K562 (cell line): ENCODE data around the gene OXLD1. TPM values are rescaled to one million over a fixed set of nuclear protein-coding genes. Genes with fewer than 3 reads are reported as not detected.

Experiments
- CBX2 ChIP-seq: fragments of 200-600 bp; sonication (generic); IDR thresholded peaks from one replicate; pipeline ENCODE4 v1.6.1; 2012; ENCODE audit warnings: mild to moderate bottlenecking, low read length, inconsistent platforms; ENCODE audit not compliant: insufficient read depth, poor library complexity, severe bottlenecking
- CHD4 ChIP-seq: fragments of 200-600 bp; sonication (generic); IDR thresholded peaks from 3 replicates; pipeline ENCODE4 v1.6.1; 2012; ENCODE audit warnings: low read depth, mild to moderate bottlenecking, mixed read lengths, low read length, inconsistent platforms; ENCODE audit not compliant: insufficient read depth, insufficient replicate concordance, poor library complexity, severe bottlenecking
- CXXC5 ChIP-seq: fragments of 250-450 bp; sonication (Bioruptor Pico); IDR thresholded peaks from 2 replicates; pipeline ENCODE4 v1.8.0; 2022; ENCODE audit warnings: inconsistent platforms, mild to moderate bottlenecking, moderate library complexity
- FOXK2 ChIP-seq, 2 experiments: fragments of 450-650 bp; IDR thresholded peaks in 1 of 2; conservative IDR thresholded peaks in 1 of 2; 2 replicates each; pipeline ENCODE4 v1.6.1; 2016; ENCODE audit warnings: low read depth in 2 of 2, mild to moderate bottlenecking in 1 of 2
- HNRNPH1 ChIP-seq: fragments of 200-400 bp; formaldehyde crosslinking; optimal IDR thresholded peaks from 2 replicates; pipeline ENCODE3; 2017; ENCODE audit warnings: low read depth, mild to moderate bottlenecking, low read length, moderate library complexity
- KLF1 ChIP-seq: fragments of 450-650 bp; IDR thresholded peaks from 2 replicates; pipeline ENCODE4 v1.6.1; 2016; ENCODE audit warnings: missing genetic modification characterization, missing compliant biosample characterization
- MEF2A ChIP-seq: IDR thresholded peaks from 2 replicates; pipeline ENCODE4 v1.6.1; 2011; ENCODE audit warnings: low read depth, mild to moderate bottlenecking, low read length, moderate library complexity; ENCODE audit not compliant: control insufficient read depth
- MEF2D ChIP-seq: conservative IDR thresholded peaks from 2 replicates; pipeline ENCODE4 v1.6.1; 2016; ENCODE audit warnings: low read depth, missing genetic modification characterization, missing compliant biosample characterization
- NCOA4 ChIP-seq: fragments of 450-650 bp; IDR thresholded peaks from 2 replicates; pipeline ENCODE4 v1.6.1; 2018; ENCODE audit warnings: mild to moderate bottlenecking; ENCODE audit not compliant: partially characterized antibody
- PATZ1 ChIP-seq: fragments of 250-450 bp; sonication (Bioruptor Pico); IDR thresholded peaks from 2 replicates; pipeline ENCODE4 v1.5.0; 2020; ENCODE audit warnings: mild to moderate bottlenecking, borderline replicate concordance
- POLR2G ChIP-seq: fragments of 200-400 bp; formaldehyde crosslinking; IDR thresholded peaks from 2 replicates; pipeline ENCODE4 v1.6.1; 2017; ENCODE audit warnings: low read depth, mild to moderate bottlenecking, antibody characterized with exemption, low read length, moderate library complexity
- SRSF9 ChIP-seq: fragments of 200-400 bp; formaldehyde crosslinking; IDR thresholded peaks from 2 replicates; pipeline ENCODE4 v1.6.1; 2017; ENCODE audit warnings: low read depth, low read length, borderline replicate concordance
- TRIM28 ChIP-seq: fragments of 450-650 bp; IDR thresholded peaks from 2 replicates; pipeline ENCODE4 v1.6.1; 2017
- USF2 ChIP-seq: sonication (generic); formaldehyde crosslinking; IDR thresholded peaks from 2 replicates; pipeline ENCODE4 v1.5.0; 2020; ENCODE audit warnings: missing genetic modification reagents
- XRCC5 ChIP-seq: fragments of 200-400 bp; formaldehyde crosslinking; IDR thresholded peaks from 2 replicates; pipeline ENCODE4 v1.6.1; 2017; ENCODE audit warnings: low read depth, mild to moderate bottlenecking, low read length
- ZNF282 ChIP-seq: sonication (generic); formaldehyde crosslinking; IDR thresholded peaks from 2 replicates; pipeline ENCODE4 v1.8.1; 2023; ENCODE audit warnings: missing genetic modification reagents
- ZNF668 ChIP-seq: fragments of 250-450 bp; sonication (Bioruptor Pico); IDR thresholded peaks from 2 replicates; pipeline ENCODE4 v1.8.0; 2022; ENCODE audit warnings: mild to moderate bottlenecking, inconsistent platforms
- polyA plus RNA-seq, 8 experiments: library from polyadenylated mRNA; depleted of rRNA in 4 of 8; stranded (reverse) in 5 of 8; unstranded in 3 of 8; fragments of >200 nt; fragmentation: Nextera tagmentation in 2 of 8; fragmentation: Illumina TruSeq in 1 of 8; extraction: Ambion mirVana in 2 of 8; extraction: Trizol in 1 of 8; gene quantifications; 2 replicates each; pipeline versions ENCODE4 v1.2.1 to v1.2.3, GENCODE V29; 2011 to 2014; ENCODE audit warnings: inconsistent platforms in 1 of 8, missing spikeins in 1 of 8
- total RNA-seq, 7 experiments: library from RNA; depleted of rRNA in 6 of 7; stranded (reverse); fragments of >200 nt in 6 of 7; fragmentation: Illumina TruSeq in 2 of 7; extraction: Trizol in 2 of 7; gene quantifications; 2 replicates each; pipeline versions ENCODE4 v1.2.1 to v1.2.3, GENCODE V29; 2011 to 2021; ENCODE audit warnings: low replicate concordance in 1 of 7
- TF ChIP-seq, protein P1 (sequence below): sonication (generic); formaldehyde crosslinking; IDR thresholded peaks from 2 replicates; pipeline ENCODE4 v1.8.1; 2023; ENCODE audit warnings: mild to moderate bottlenecking, missing genetic modification reagents
- TF ChIP-seq, protein P2 (sequence below): fragments of 250-450 bp; sonication (Bioruptor Pico); IDR thresholded peaks from 2 replicates; pipeline ENCODE4 v1.8.0; 2021; ENCODE audit warnings: moderate library complexity, mild to moderate bottlenecking, inconsistent platforms
- TF ChIP-seq, protein P3 (sequence below): fragments of 250-450 bp; sonication (Bioruptor Pico); IDR thresholded peaks from 2 replicates; pipeline ENCODE4 v1.6.1; 2021; ENCODE audit warnings: mild to moderate bottlenecking

The OXLD1 gene
- total and polyA plus RNA-seq, 9 of the 15 experiments (the other 6 are each of a cell fraction or from before 2014, with no cell fraction given), result 4.4 to 115 (median 29.3) TPM

DNA sequence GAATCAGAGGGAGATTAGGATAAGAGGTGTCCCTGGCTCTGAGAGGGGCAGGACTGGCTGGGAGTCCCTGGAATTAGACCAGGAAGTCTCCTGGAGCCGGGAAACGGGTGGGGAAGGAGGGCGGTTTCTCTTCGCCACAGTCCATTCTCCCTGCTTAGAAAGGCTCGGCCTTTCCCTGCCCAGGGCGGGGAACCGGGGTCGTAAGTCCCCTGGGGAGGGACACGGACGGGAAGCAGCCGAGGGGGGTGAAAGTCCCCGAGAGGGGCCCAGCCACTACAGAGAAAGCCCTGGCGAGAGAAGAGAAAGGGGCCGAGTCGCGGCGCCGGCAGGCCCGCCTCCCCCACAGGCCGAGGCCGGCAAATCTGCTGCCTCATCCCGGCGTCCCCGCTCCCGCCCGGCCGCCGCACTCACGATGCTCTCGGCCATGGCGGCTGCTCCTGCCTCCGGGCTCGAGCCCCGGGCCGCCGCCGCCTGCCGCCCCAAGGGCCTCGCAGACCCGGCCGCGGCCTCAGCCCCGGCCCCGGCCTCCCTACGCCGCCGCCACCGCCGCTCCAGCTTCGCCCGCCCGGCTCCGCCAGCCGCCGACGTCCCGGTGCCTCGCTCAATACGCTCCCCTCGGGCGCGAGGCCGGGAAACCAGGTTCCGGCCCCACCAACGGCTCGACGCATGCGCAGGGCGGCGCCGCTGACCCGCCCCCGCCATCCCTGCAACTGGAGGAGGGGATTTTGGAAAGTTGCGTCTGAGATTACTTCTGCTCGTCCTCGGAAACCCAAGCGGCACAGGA, 29.7 kb downstream of the OXLD1 start, which contains the start of the genes NPLOC4 and TSPAN10 (continued):
- TF ChIP-seq PATZ1 (CRISPR knock-in tag) (no peak), CHD4 (no peak), USF2 (CRISPR knock-in tag) (no peak), ZNF668 (CRISPR knock-in tag) (no peak), CBX2 (no peak), CXXC5 (CRISPR knock-in tag) (peak; percentile 95), POLR2G (peak; percentile 96), XRCC5 (peak; percentile 93), HNRNPH1 (no peak), ZNF282 (CRISPR knock-in tag) (no peak), TRIM28 (no peak), FOXK2 (conservative IDR thresholded peaks at IDR 0.05 in 1 of 2, IDR thresholded peaks at IDR 0.05 in 1 of 2; ENCODE audit: low read depth in 2 of 2) (no peak), MEF2A (no peak), KLF1 (tag) (peak; percentile 63), MEF2D (tag) (no peak), NCOA4 (no peak), SRSF9 (no peak)
- TF ChIP-seq, protein P1, sequence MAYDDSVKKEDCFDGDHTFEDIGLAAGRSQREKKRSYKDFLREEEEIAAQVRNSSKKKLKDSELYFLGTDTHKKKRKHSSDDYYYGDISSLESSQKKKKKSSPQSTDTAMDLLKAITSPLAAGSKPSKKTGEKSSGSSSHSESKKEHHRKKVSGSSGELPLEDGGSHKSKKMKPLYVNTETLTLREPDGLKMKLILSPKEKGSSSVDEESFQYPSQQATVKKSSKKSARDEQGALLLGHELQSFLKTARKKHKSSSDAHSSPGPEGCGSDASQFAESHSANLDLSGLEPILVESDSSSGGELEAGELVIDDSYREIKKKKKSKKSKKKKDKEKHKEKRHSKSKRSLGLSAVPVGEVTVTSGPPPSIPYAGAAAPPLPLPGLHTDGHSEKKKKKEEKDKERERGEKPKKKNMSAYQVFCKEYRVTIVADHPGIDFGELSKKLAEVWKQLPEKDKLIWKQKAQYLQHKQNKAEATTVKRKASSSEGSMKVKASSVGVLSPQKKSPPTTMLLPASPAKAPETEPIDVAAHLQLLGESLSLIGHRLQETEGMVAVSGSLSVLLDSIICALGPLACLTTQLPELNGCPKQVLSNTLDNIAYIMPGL, result no peak
- TF ChIP-seq, protein P2, sequence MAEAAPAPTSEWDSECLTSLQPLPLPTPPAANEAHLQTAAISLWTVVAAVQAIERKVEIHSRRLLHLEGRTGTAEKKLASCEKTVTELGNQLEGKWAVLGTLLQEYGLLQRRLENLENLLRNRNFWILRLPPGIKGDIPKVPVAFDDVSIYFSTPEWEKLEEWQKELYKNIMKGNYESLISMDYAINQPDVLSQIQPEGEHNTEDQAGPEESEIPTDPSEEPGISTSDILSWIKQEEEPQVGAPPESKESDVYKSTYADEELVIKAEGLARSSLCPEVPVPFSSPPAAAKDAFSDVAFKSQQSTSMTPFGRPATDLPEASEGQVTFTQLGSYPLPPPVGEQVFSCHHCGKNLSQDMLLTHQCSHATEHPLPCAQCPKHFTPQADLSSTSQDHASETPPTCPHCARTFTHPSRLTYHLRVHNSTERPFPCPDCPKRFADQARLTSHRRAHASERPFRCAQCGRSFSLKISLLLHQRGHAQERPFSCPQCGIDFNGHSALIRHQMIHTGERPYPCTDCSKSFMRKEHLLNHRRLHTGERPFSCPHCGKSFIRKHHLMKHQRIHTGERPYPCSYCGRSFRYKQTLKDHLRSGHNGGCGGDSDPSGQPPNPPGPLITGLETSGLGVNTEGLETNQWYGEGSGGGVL, result no peak
- TF ChIP-seq, protein P3, sequence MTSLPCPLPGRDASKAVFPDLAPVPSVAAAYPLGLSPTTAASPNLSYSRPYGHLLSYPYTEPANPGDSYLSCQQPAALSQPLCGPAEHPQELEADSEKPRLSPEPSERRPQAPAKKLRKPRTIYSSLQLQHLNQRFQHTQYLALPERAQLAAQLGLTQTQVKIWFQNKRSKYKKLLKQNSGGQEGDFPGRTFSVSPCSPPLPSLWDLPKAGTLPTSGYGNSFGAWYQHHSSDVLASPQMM (CRISPR knock-in tag), result no peak
